GM18517 (cell line): Measurements from ENCODE around the gene GPANK1.
A peak's percentile ranks its signal among the peaks of the same experiment; 100 is the strongest.

Source experiments
- ATAC-seq: cut with Tn5 transposase; IDR thresholded peaks from one replicate; pipeline ENCODE4 v1.9.1; 2021; ENCODE audit warnings: mild to moderate bottlenecking, moderate library complexity; ENCODE audit not compliant: unreplicated experiment

The GPANK1 gene

DNA sequence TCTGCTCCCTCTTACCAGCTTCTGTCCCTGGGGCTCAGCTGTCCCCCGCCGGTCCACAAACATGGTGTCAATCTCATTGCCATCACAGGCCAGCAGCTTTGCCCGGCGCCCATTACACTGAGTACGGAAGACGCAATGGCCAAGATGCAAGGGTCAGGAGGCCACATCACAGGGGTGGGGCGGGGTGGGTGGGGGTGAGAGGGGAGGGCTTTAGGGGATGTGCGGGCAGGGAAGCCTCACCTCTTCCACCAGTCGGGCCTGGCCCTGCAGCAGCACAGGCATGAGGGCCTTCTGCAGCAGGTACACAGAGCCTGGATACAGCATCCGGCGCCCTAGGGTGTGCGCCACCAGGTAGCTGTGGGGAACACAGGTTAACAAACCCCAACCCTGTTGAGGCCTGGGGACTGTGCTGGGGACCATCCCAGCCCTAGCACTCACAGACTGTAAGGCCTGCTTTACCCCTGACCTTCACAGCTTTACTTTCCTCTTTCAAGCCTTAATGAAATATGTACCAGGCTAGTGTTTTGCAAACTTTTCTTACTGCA, 26.8 kb upstream of the GPANK1 start:
- no peak for ATAC-seq

DNA sequence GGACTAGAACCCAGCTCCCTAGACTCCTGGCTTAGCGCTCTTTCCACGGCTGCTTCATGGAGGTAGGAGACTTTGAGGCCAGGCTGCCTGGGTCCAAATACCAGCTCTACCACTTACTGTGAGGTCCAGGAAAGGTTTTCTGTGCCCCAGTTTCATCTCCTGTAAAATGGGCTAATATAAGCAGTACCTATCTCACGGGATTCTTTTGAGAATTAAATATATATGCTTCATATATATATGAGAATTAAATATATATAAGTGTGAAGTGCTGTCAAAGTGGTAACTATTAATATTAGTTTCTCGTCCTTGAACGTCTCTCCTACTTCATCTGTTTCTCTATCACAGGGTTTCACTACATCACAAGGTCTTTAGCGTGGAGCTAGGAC, 26.3 kb upstream of the GPANK1 start:
- no peak for ATAC-seq

DNA sequence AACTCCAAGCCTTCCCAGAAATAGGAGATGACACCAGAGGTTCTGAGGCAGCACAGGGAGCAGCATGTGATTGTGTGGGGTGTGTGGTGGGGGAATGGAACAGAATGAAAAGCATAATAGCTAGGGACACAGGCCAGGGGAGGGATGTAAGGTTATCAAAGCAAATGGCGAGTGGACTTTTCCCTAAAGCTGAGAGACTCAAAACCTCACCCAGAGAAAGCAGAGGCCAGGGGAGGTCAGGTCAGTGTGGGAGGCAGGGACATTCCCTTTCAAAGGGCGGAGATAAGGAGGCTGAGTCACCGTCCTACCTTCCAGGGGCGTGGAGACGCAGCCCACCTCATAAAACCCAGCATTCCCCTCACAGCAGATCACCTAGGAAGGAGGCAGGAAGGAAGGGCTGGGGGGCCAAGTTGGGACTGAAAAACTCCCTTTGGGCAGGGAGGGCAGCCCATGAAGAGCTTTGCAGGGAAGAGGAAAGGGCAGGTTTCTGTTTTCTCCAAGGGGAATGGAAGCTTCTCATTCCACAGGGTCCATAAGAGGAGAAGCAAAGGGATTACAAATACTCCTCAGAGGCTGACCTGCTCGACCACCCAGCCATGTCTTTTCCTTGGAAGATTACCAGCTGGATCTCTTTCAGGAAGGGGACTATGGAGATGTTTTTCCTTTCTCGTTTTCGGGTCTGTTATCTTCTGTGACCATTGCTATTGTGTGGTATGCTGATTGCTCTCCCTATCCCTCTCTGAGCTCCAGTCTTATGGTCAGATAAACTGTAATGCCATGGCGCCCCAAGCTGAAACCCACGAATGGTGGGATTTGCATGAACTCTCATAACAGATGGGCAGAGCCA, 25.7 kb upstream of the GPANK1 start:
- ATAC-seq, result no peak

GRCh38 chr6:31689249-31690110, 24.7 kb upstream of the GPANK1 start:
- no peak for ATAC-seq

DNA sequence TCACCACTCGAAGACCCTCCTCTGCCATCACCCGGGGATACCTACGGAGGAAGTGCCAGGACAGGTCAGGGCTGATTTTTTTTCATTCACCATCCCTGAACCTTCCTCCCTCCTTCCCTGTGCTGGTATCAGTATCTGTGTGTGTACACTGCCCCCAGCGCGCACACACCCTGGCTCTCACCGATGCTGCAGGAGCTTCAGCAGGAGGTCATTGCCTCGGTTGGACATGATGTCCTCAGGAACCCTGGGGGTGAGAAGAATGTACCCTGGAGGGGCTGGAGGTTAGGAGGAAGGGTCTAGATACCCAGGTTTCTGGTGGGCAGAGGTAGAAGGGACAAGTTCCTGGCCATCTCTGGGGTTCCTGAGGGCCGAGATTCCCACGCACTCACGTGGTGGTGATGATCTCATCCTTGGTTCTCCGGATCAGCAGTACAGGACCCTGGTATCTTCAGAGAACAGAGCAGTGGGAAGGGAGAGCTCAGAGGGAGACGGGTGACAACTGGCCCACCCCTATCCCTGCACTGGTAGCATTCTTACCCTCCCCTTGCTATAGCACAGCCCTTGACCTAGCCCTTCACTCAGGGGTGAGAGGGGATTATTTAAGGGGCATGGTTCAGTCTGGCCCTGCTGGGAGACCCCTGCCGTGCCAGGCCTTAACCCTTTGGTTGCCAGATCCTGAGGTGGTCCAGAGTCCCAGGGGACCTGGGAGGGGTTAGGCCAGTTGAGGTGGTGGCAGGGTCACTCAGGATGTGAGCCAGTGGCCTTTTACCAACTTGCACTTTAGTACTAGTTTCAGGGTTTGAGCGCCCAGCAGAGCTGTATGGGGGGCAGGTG, 23.3 kb upstream of the GPANK1 start:
- no peak for ATAC-seq

DNA sequence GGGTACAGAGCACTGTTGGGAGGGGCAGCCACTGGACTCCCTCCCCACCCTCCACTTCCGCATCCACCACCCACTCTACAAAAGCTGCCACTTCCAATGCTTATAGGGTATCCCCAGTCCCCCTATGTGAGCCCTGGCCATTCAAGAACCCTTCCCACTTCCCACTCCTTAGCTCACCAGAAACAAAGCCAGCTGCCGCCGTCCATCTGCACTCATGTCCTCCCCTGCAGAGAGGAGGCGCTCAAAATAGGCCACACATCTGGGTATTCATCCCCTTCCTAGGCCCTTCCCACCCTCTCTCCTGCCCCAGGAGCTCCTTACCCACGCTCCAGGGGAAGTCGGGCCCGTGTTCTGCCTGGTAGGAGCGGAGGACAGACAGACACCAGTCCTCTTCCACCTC, 22.5 kb upstream of the GPANK1 start:
- no peak for ATAC-seq

DNA sequence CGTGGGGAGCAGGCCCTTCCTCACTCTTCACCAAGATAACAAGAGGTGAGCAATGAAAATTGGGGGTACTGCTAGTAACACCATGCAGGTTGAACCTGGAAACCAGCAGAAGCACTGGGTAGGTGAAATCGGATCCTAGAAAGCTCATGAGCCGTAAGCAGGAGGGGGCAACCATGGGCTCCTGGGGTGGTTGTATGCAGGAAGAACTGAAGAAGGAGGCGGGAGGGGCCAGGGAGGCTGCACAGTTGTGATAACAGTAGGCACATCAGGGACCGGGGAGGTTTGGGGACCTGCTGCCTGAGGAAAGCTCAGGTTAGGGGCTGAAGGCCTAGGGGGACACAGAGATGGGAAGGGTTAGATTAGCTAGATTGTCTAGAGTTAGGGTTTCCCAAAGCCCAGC, 21.7 kb upstream of the GPANK1 start:
- no peak for ATAC-seq

GRCh38 chr6:31683591-31683990, 18.8 kb upstream of the GPANK1 start:
- no peak for ATAC-seq

GRCh38 chr6:31681135-31681671, 16.4 kb upstream of the GPANK1 start:
- ATAC-seq, result no peak

DNA sequence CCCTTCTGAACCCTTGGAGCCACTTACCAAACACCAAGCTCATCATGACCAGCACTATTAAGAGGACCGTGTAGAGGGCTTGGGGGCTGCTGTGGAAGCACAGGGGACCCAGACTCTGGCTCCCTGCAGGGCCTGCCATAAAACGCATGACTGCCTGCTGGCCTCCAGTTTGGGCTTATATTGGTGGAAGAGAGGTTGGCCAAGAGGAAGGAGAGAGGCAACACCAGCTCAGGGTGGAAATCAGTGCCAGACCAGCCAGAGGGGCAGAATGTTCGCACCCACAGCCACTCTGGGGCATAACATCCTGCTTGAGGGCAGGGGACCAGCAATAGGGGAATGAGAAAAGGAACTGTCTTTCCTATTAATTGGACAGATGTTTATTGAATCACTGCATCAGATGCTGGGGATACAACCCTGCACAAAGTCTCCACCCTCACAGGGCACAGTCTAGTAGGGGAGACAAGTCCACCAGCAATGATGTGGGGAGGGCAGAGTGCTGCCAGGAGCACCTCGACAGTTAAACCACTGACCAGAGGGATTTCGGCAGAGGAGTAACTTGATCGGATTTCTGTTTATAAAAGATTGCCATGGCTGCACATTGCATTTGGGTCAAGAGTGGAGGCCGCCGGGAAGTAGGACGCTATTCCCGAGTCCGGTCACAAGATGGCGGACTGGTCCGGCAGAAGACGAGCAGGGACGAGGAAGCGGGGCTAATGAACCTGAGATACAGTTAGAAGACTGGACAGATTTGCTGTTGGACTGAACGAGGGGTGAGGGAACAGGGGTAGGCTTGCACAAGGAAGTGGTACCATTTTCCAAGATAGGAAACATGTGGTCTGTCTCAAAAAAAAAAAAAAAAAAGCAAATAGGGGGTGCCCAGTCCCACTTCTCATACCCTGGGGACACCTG, 15.7 kb upstream of the GPANK1 start, which contains the start of gene LY6G5C:
Gene LY6G5C (minus strand): TSS at position 842 of the 909 bp plus-strand sequence. CDS start 694 bp downstream, at position 148.
- no peak for ATAC-seq

- ATAC-seq, result no peak
Measured at GRCh38 chr6:31677955-31678354, 13.2 kb upstream of the GPANK1 start.

DNA sequence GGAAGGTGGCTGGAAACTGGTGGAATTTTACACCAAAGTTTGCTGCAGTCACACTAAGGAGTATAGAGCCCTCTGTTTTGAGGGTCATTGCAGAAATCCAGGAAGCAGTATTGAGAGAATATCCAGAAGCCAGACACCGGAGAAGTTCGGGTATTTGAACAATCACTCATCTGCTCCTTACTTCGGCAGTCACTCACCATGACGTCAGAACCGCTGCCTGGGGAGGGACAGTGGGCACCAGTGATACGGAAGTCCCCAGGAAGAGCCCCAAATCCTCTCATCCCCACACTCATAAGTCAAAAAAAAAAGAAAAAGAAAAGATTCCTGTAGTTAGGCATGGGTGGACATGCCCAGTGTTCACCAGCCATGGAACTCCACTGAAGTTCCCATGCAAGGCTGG, 12.1 kb upstream of the GPANK1 start:
- no peak for ATAC-seq

- no peak for ATAC-seq
Measured at GRCh38 chr6:31676322-31676903, 11.6 kb upstream of the GPANK1 start.

DNA sequence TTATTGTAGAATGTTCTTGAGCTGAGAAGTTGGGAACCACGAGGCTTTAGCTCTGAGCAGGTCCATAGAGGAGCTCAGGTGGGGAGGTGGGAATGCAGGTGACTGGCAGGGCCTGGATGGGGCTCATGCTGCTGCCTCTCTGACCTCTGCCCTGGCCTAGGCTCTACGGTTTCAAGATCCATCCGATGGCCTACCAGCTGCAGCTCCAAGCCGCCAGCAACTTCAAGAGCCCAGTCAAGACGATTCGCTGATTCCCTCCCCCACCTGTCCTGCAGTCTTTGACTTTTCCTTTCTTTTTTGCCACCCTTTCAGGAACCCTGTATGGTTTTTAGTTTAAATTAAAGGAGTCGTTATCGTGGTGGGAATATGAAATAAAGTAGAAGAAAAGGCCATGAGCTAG, 4.9 kb upstream of the GPANK1 start, which contains the start of gene LY6G5B:
Gene LY6G5B (plus strand): TSS at position 301 of the 400 bp plus-strand sequence. CDS start 975 bp downstream, outside the sequence.
- no peak for ATAC-seq

DNA sequence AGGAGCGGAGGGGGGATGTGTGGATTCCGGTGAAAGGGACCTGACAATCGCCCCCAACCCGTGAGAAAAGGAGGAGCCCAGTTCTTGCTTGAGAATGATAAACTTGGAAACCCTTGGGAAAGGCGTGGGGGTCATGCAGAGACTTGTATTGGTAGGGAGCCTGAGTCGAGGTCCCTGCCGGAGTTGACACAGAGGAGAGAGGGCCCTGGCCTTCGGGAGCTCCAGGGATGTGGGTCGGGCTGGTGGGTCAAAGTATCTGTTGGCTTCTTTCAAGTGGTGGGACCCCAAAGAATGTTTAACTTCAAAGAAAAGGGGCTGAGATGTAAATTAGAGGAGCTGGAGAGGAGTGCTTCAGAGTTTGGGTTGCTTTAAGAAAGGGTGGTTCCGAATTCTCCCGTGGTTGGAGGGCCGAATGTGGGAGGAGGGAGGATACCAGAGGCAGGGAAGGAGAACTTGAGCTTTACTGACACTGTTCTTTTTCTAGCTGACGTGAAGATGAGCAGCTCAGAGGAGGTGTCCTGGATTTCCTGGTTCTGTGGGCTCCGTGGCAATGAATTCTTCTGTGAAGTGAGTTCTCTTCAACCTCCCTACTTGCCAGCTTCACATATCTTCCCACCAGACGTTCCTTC, 1.7 kb upstream of the GPANK1 start:
- ATAC-seq, result no peak

DNA sequence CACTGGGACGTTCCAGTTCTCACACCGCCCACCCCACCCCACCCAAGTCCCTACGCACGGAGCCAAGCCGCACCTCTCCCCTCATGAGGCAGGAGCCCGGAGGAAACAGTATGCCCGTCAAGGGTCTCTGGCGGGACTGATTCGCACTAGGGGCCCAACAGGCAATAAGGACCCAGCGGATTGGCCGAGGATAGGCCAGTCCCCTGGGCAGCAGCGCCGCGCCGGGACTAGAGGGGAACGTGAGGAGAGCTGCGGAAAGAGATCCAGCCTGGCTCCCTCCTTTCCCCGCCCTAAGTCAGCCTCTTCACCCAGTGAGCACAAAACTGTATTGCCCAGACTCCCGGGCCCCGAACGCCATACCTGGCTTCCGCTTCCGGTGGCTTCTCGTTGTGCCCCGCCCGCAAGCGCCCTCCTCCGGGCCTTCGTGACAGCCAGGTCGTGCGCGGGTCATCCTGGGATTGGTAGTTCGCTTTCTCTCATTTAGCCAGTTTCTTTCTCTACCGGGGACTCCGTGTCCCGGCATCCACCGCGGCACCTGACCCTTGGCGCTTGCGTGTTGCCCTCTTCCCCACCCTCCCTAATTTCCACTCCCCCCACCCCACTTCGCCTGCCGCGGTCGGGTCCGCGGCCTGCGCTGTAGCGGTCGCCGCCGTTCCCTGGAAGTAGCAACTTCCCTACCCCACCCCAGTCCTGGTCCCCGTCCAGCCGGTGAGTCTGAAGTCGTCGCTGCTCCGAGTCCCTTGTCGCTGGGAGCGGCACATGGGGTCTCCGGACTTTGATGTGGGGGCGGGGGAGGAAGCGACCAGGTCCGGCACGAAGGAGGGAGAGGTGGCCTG, 922 bp upstream of the GPANK1 start, which contains the start of gene CSNK2B:
Gene CSNK2B (plus strand): TSS at position 580 of the 836 bp plus-strand sequence. CDS start 752 bp downstream, outside the sequence.
- ATAC-seq, result peak; percentile 81
